ENCODE results near the gene EXD3.
"Not testable (repeated sequence)": the region's sequence is repeated elsewhere in the genome, so short reads cannot be mapped to it uniquely, and the experiment has no call there.

Gene EXD3

GRCh38 chr9:137422604-137423513, at the start of gene EXD3, which contains the start of gene NOXA1:
Gene EXD3, minus strand, starts transcription at chr9:137423162. Its CDS starts 27,805 bp downstream, at chr9:137395357.
Gene NOXA1, plus strand, starts transcription at chr9:137423393. Its CDS starts 137 bp downstream, at chr9:137423530.
- DNase-seq, result peak; percentile 46

GRCh38 chr9:137470785-137471184, 47.8 kb upstream of the EXD3 start:
- no peak for DNase-seq

GRCh38 chr9:137467896-137468295, 44.9 kb upstream of the EXD3 start:
- no peak for DNase-seq

- no peak for DNase-seq
Observed at GRCh38 chr9:137467161-137467581, 44.2 kb upstream of the EXD3 start.

GRCh38 chr9:137466389-137467085, 43.6 kb upstream of the EXD3 start:
- DNase-seq, result not testable (repeated sequence)

GRCh38 chr9:137465720-137466388, 42.9 kb upstream of the EXD3 start:
- DNase-seq, result no peak

- no peak for DNase-seq
Observed at GRCh38 chr9:137465000-137465719, 42.2 kb upstream of the EXD3 start.

- DNase-seq, result no peak
Observed at GRCh38 chr9:137464291-137464999, 41.5 kb upstream of the EXD3 start.

- DNase-seq, result no peak
Observed at GRCh38 chr9:137463931-137464290, 40.9 kb upstream of the EXD3 start.

GRCh38 chr9:137462986-137463930, 40.3 kb upstream of the EXD3 start:
- peak; percentile 76 for DNase-seq

- no peak for DNase-seq
Observed at GRCh38 chr9:137462396-137462985, 39.5 kb upstream of the EXD3 start.

GRCh38 chr9:137461663-137462395, 38.9 kb upstream of the EXD3 start:
- no peak for DNase-seq

- no peak for DNase-seq
Observed at GRCh38 chr9:137461316-137461662, 38.3 kb upstream of the EXD3 start.

GRCh38 chr9:137460363-137461315, 37.7 kb upstream of the EXD3 start:
- no peak for DNase-seq

- no peak for DNase-seq
Observed at GRCh38 chr9:137459601-137460362, 36.8 kb upstream of the EXD3 start.

- peak; percentile 33 for DNase-seq
Observed at GRCh38 chr9:137459152-137459600, 36.2 kb upstream of the EXD3 start, which contains the start of gene NSMF. Gene NSMF, minus strand, starts transcription at chr9:137459334. Its CDS starts 232 bp downstream, at chr9:137459102.

Measured in DMS 273 treated with DMSO at 0.1 percent for 48 hours (cell line).